Stimulated activated CD4-positive, alpha-beta T cell treated with anti-CD3 and anti-CD28 coated beads, TNF-alpha, amount 100 ng/mL, for 4 hours (primary cell): ENCODE measurements around the gene NKX6-2.
"Not testable (repeated sequence)": the region's sequence is repeated elsewhere in the genome, so short reads cannot be mapped to it uniquely, and the experiment has no call there.

Source experiments
- DNase-seq, 3 experiments: peaks; one replicate each; pipeline ENCODE4 v3.0.0-alpha.2; 2020; ENCODE audit warnings: low read depth in 3 of 3

Gene NKX6-2

DNA sequence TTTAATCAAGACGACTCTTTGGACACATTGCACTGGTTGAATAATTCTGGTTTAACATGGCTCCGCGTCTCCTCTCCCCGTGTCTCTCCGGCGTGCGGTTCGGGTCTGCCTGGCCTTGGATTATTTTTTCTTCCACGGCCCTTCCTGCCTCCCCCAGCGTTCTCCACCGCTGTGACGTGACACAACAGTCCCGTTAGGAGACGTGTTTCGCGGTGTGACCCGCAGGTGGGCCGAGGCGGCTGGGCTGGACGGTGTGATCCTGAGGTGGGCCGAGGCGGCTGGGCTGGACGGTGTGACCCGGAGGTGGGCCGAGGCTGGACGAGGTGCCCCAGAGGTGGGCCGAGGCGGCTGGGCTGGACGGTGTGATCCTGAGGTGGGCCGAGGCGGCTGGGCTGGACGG lies 12.0 kb upstream of the NKX6-2 start:
- DNase-seq: not testable (repeated sequence)

DNA sequence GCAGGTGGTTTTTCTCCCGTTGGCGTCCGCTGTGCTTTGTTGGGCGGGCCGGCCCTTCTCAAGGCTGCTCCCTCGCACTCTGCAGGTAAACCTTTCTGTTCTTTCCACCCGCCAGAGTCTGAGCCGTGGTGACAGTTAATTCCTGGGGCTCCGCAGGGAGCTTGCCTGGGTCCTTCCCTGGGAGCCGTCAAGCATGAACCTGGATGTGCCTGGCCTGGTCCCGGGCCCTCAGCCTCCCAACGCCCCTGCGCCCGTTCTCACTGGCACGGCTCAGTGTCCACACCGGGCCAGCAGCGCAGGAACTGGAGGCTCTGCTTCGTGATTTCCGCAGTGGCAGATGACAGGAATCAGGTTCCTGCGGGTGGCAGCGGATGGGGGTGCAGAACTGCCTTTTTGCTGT lies 10.9 kb upstream of the NKX6-2 start:
- DNase-seq: no peak

GRCh38 chr10:132793871-132794849 lies 8.2 kb upstream of the NKX6-2 start:
- no peak for DNase-seq

DNA sequence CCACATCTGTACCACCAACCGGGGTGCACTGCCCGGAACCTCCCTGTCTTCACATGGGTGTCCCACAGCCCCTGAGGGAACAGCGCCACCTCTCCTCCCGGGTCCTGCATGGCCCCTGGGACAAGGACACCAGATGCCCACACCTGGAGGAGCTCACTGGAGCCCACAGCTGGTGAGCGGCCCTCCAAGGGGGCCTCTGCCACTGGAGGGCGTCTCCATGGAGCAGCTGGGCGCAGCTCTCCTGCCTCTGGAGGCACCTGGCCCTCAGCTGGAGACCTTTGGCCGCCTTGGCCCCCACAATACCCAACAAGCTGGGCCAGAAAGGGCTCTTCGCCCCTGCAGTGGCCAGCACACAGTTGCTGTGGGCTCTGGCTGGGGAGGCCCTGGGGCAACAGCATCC lies 7.3 kb upstream of the NKX6-2 start:
- DNase-seq: no peak

DNA sequence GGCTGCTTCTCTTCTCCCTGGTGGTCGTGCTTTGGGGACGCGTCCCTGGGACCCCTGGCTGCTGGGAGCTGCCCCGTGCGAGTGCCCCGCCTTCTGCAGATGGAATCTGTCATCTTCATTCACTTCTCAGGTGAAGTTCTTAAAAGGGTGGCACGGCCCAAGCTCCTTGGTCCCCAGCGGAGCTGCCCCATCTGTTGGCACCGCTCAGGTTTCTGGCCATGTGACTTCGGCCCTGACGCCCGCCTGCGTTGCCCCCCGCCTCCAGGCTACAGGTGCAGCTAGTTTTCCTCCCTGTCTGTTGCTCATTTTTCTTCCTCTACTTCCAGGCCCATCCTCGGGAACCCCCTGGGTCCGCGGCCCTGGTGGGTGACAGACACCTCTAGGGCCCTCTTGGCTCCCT lies 6.8 kb upstream of the NKX6-2 start:
- no peak for DNase-seq

DNA sequence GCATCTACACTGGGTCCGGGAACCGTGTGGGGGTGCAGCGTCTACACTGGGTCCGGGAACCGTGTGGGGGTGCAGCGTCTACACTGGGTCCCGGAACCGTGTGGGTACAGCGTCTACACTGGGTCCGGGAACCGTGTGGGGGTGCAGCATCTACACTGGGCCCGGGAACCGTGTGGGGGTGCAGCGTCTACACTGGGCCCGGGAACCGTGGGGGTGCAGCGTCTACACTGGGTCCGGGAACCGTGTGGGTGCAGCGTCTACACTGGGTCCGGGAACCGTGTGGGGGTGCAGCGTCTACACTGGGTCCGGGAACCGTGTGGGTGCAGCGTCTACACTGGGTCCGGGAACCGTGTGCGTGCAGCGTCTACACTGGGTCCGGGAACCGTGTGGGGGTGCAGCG lies 6.2 kb upstream of the NKX6-2 start:
- DNase-seq: not testable (repeated sequence)

GRCh38 chr10:132790934-132791829 lies 5.2 kb upstream of the NKX6-2 start:
- DNase-seq: no peak

GRCh38 chr10:132790470-132790869 lies 4.5 kb upstream of the NKX6-2 start:
- DNase-seq: no peak

GRCh38 chr10:132789659-132790148 lies 3.8 kb upstream of the NKX6-2 start:
- no peak for DNase-seq

DNA sequence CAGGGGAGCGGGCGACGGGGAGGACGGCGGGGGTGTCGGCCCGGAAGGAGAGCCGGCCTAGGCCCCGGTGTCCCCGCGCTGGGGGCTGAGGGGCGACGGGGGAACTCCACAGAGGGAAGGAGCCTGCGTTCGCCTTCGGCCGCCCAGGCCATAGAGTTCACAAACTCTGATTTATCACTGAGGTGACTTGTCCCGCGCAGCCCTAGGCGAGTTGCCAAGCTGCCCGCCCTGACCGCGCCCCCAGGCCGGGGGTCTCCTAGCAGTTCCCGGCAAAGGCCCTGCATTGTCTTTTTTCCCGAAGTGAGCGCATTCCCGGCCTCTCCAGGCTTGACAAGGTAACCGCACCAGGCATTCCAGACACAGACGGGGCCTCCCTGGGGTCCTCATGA lies 2.9 kb upstream of the NKX6-2 start:
- DNase-seq: no peak

DNA sequence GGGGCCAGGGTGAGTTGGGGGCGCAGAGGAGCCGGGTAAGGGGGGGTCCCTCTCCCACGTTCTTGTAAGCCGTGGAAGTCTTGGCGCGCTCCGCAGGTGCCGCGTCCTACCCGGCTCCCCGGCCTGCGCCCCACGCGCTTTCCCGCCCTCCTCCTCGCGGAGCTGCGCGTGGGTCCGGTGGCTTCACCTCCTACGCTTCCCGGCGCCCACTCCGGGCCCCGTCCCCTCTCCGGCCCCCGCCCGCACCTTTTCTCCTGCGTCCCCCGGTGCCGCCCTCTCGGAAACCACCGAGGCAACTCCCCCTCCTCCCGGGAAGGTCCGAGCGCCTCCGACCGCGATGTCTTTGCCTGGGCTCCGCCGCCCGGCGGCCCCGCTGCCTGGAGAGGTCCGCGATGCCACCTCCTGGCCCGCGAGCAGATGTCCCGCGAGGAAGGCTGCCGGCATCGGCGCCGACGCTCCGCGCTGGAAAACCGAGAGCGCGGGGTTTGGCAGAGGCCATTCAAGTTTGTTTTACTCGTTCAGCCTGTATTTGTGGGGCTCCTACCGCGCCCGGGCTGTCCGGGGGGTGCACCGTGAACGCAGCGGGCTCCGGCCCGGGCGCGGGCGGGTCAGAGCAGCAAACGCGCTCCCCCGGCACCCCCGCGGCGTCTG lies 2.4 kb upstream of the NKX6-2 start:
- DNase-seq: no peak

- no peak for DNase-seq
These were observed 1.7 kb upstream of the NKX6-2 start for GRCh38 chr10:132787495-132788179.

GRCh38 chr10:132786884-132787494 lies 1.0 kb upstream of the NKX6-2 start:
- no peak for DNase-seq

DNA sequence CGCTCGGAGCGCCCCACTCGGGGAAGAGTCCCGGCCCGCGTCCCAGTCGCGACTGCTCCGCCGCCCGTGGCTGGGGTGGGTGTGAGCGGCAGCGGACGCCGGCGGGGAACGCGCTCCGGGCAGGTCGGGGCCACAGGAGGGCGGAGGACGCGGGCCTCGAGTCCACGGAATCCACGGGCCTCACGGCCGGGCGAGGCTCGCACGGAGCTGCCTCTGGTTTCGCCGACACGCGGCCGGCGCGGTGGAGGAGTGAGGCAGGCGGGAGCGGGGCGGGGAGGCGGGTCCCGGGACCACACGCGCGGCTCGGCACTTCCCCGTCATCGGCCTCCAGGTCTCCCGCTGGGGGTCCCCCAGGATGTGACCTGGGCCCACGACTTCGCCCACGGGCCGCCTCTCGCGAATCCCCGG lies 533 bp upstream of the NKX6-2 start:
- DNase-seq: no peak

DNA sequence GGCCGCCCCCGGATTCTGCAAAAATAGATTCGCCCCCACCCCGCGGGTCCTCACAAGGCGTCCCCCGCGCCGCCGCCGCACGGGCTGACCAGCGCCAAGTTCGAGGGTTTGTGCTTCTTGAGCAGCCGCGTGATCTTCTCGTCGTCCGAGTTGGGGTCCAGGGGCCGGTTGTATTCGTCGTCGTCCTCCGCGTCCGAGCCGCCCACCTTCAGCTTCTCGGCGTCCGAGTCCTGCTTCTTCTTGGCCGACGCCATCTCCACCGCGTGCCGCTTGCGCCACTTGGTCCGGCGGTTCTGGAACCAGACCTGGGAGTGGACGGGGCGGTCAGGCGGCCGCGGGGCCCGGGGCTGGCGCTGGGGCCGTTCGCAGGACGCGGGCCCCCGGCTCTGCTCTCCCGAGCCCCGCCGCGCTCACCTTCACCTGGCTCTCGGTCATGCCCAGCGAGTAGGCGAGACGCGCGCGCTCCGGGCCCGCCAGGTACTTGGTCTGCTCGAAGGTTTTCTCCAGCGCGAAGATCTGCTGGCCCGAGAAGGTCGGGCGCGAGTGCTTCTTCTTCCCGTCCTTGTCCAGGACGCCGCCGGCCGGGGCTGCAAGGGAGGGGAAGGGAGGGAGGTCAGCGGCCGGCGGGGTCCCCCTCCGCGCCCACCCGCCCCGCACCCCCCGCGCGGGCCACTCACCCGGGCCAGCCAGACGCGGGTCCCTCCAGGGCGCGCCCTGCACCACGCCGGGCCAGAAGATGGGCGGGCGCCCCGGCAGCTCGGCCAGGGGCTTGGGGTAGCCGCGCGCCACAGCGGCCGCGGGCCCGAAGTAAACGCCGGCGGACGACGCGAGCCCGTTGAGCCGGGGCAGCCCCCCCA lies 853 bp downstream of the NKX6-2 start:
- no peak for DNase-seq

GRCh38 chr10:132783940-132784865 lies 1.7 kb downstream of the NKX6-2 start:
- DNase-seq: no peak

DNA sequence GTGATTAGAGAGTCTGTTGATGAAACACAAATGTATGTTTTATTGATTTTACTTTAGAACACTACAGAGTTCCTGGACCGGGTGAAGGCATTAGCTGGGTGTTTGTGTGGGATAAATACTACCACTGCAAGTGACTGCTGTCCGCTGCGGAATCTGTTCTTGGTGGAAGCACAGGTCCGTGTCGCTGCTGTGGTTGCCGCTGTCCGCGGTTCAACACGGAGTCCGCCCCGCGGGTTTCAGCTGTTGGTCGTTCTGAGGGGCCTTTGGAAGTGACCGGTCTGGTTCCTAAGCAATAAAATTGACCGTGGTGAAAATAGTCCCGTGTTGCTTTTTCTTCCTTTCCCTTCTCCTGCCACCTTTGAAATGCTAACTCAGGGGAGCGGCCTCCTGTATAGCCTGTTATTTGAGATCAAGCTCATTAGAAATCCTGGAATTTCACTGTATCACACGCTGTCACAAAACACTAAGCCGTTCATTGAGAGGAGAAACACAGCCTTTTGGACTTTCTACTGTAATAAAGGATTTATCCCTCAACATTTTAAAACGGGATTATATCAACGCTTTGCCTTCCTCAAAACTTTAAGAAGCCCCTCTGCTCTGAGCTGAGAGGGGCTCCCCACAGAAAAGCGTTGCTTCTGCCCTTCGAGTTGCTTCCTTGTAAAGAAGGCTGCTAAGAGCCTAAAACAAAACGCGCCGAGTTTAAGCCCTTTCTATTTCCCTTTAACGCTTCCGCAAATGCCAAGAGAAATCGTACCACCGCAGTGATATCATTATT lies 2.6 kb downstream of the NKX6-2 start:
- no peak for DNase-seq

DNA sequence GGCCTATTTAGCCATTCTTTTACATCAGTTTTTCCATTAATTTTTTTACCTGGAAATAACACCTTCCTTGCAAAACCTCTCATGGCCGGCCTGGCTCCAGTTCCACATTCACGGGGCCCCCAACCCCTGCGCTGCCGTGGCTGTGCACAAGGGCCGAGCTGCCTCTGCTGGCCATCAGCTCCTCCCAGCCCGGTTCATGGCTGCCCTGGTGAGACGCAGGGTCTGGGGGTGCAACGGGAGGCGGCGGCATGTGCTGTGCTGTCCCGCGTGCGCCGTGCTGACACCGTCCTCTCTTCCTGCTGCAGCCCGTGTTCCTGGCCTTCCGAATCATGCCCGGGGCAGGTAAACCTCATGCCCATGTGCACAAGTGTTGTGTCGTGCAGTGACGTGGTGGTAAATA lies 4.4 kb downstream of the NKX6-2 start:
- no peak for DNase-seq
